Measurements from ENCODE around the gene RAD51AP2.
"Not testable (repeated sequence)": the region's sequence is repeated elsewhere in the genome, so short reads cannot be mapped to it uniquely, and the experiment has no call there.

Gene RAD51AP2

GRCh38 chr2:17518212-17519154, at the start of gene RAD51AP2:
TSS of gene RAD51AP2 (minus strand) at chr2:17518440. CDS start at chr2:17518415, 25 bp downstream.
- no peak for DNase-seq (ENCODE audit: low read depth, low spot score)
- H3K27ac ChIP-seq: no peak within 1 kb of the TSS

GRCh38 chr2:17565726-17566125, 47.5 kb upstream of the RAD51AP2 start:
- H3K27ac ChIP-seq; DNase-seq (ENCODE audit: low read depth, low spot score): not testable (repeated sequence)

DNA sequence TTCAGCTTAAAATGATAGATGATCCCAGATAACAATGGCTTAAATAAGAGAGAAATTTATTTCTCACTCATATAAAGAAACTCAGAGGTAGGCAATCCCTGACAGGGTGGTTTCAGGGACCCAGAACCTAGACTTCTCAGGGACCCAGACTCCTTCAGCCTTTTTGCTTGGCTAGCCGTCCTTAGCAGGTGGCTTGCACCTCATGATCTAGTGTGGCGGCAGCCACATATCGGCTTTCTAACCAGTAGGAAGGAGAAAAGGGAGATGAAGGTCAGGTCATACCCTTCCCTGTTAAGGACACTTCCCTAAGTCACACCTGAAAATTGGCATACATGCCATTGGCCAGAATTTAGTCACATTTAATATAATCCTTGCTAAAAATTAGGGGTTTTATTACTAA, 40.6 kb upstream of the RAD51AP2 start:
- H3K27ac ChIP-seq: no peak overlapping the region
- no peak for DNase-seq (ENCODE audit: low read depth, low spot score)

DNA sequence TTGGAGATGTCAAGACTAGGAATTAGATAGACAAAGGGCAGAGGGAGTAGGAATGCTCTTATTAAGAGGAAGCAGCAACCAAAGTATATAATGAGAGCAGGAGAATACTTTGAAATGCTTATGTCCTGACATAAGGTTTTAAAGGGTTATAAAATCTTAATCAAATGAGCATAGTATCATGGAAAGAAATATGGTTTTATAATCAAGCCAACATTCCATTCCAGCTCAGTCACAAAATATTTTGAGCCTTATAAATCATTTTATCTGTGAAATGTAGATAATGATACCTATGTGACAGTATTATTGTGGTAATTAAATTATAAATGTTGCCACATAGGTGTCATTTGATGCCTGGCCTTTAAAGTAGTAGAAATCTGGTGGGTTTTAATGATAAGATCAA, 39.8 kb upstream of the RAD51AP2 start:
- DNase-seq (ENCODE audit: low read depth, low spot score): no peak
- H3K27ac ChIP-seq: peak overlapping the region; percentile 10

DNA sequence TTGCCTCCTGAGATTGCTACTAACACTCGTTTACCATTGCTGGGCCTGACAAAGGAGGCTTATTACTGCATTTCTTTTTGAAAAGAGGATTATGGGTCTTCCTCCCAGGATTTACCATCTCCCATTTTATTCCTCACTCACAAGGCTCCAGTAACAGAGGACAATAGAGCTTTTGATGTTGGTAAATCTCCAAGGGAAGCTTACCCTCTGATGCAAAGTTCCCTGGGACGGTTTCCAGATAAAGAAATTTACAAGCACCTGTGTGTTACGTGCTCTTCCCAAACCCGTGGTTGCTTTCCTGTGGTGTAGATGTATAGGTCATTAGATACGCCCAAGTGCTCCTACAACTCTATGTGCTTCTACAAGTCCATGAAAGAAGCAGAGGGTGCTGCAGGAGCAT, 39.4 kb upstream of the RAD51AP2 start:
- peak overlapping the region; percentile 10 for H3K27ac ChIP-seq
- DNase-seq (ENCODE audit: low read depth, low spot score): no peak

DNA sequence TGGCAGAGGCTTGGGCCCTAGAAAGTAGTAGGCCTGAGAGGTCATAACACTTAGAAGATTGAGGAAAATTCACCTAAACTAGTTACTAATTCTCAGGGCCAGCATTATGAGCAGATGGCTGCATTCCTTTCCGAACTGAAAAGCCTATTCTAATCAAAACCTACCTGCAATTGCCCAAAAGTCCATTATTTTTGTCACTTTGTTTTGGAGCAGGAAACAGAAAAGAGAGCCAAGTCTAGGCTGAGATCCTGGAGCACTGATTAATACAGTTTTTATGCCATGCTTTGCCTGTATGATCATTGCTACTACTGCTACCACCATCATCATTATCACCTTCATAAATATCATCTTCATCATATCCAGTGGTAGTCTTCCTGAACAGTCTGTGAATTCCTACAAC, 36.9 kb upstream of the RAD51AP2 start:
- no peak overlapping the region for H3K27ac ChIP-seq
- no peak for DNase-seq (ENCODE audit: low read depth, low spot score)

DNA sequence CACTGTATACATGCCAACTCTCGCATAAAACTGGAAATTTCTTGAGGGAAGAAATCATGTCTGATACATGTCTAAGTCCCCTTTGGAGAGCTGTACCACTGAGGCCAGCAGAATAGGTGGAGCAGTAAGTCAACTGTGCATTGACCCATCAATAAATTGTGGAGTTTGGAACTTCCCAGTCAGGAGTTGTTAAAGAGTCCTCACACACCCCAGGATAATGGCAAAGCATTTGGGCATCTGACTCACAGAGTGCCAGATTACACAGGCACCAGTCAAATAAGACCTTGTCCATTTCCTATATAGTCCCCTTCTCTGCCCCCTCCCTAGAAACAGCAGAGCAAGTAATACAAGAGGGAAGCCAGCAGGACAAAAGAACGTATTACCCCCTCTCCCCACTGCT, 32.7 kb upstream of the RAD51AP2 start:
- H3K27ac ChIP-seq: no peak overlapping the region
- no peak for DNase-seq (ENCODE audit: low read depth, low spot score)

- H3K27ac ChIP-seq: no peak overlapping the region
Observed at GRCh38 chr2:17547737-17548136, 29.5 kb upstream of the RAD51AP2 start.

DNA sequence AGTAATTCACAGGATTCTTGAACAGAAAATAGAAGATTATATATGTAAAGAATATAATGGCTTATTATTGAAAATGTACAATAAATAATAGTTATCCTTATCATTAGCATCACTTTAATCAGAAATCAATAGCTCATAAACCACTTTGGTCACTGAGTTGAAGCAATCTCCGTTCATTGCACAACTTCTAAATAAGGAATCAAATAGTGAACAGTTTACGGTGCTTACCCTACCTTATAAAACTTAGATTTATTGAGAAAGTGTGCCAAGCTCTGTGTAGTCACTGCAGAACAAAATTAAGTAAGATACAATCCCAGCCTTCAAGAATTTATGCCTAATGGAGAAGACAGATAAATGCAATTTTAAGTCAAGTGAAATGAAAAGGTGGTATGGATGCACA, 29.0 kb upstream of the RAD51AP2 start:
- no peak for DNase-seq (ENCODE audit: low read depth, low spot score)
- H3K27ac ChIP-seq: no peak overlapping the region

More at GRCh38 chr2:17547737-17548136, 29.5 kb upstream of the RAD51AP2 start:
- no peak for DNase-seq (ENCODE audit: low read depth, low spot score)

- no peak for DNase-seq (ENCODE audit: low read depth, low spot score)
- no peak overlapping the region for H3K27ac ChIP-seq
Observed at GRCh38 chr2:17545680-17546613, 27.7 kb upstream of the RAD51AP2 start.

DNA sequence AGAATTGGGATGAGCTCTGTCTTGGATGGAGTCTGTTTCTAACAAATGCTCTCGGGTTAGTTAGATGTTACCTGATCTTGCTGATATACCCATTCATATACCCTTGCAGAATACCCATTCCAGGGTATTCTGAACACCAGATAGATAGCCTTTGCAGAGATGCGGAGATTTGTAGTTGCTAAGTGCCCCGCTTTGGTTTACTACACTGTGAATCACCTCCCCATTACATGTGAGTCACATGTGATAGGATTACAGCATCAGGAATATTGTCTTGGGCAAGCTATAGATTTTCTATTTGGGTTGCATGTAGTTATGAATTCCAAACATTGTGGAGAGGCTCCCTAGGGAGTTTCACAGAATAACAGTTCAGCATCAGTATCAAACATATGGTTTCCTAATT, 26.0 kb upstream of the RAD51AP2 start:
- H3K27ac ChIP-seq: no peak overlapping the region
- peak; percentile 45 for DNase-seq (ENCODE audit: low read depth, low spot score)

DNA sequence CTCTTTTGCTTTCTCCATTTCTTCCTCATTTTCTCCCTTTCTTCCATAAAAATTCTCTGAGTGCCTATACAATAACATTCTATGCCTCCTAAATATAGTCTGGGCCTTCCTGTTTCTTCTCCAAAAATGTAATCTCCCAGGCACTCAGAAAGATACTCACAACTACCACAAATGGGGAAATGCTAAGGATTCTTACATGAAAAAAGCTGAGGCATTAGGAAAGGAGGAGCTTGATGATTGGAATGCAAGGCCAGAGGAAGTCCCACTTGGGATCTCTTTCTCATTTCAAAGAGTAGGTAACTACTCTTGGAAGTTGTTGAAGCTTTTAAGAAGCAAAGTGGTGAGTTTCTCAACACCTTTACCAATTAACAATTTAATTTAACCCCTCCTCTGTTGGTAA, 25.6 kb upstream of the RAD51AP2 start:
- no peak for DNase-seq (ENCODE audit: low read depth, low spot score)
- H3K27ac ChIP-seq: no peak overlapping the region

DNA sequence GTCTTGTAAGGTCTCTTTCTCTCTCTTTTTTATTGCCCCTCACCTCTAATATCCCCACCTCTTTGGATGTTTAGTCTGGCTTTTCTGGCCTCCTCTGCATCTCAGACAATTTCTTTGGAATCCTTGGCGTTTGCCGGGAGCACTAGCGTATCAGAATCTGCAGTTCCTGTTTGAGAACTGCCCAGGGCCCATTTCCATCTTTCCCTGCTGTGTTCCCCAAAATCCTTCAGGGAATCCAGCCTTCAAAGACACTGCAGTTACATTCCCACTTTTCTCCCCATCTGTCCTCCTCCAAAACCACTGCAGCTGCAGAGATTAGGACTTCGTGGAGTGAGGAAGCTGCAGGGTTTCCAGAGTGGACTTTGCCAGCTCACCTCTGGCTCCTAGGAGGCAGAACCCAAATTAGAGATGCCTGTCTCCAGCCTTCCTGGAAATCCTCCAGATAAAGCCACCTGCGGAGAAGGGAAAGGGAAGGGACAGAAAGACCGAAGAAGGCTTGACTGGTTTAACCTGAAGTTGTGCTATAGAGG, 25.0 kb upstream of the RAD51AP2 start:
- DNase-seq (ENCODE audit: low read depth, low spot score): no peak
- H3K27ac ChIP-seq: no peak overlapping the region

DNA sequence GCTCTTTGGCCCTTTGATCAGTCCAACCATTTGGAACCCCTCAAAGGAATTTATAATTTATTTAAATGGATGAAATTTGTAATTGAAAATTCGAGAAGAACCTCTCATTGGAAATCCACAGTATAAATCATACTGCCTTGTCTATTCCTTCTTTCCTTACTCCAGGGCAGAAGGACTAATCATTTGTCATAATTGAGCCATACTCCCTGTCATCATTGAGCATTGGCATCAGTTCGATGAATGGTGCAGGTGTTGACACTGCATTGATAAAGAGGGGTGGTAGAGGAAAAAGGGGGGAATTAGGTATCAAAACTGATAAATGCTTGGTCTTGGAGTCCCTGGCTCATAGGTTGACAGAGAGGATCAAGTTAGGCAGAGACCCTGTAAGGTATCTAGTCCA, 24.2 kb upstream of the RAD51AP2 start:
- no peak for DNase-seq (ENCODE audit: low read depth, low spot score)
- H3K27ac ChIP-seq: no peak overlapping the region

GRCh38 chr2:17541531-17541950, 23.3 kb upstream of the RAD51AP2 start:
- H3K27ac ChIP-seq: no peak overlapping the region
- DNase-seq (ENCODE audit: low read depth, low spot score): no peak

DNA sequence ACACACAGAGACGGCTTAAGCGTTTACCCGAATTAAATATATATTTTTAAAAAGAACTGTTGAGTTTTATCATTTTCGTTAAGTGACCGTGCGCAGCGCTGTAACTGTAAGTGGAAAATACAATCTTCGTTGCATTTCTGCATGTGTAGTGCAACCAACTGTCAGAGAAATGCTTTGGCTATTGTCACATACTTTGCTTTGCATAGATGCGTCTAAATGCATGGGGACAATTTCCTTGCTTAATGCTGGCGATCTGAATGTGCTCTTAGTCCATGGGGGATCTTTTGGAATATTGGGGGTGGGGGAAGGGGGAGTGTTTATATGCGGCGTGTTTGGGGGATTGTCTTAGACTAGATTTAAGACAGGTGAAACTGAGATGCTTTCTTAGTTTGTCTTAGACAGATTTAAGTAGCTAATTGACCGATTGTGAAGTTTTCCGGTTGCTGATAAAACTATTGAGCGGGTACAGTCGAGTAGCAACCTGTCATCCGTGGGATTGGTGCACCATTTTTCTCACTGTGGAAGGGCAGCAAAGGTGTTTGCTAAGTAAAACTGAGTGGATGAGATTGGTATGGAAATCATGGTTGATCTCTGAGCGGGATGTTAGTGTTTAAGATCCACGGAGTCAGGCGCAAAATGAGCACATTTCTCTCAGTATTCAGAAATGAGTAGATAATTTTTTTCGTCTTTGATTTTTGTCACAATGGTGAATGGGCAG, 22.7 kb upstream of the RAD51AP2 start:
- no peak for DNase-seq (ENCODE audit: low read depth, low spot score)
- peak overlapping the region; percentile 85 for H3K27ac ChIP-seq

DNA sequence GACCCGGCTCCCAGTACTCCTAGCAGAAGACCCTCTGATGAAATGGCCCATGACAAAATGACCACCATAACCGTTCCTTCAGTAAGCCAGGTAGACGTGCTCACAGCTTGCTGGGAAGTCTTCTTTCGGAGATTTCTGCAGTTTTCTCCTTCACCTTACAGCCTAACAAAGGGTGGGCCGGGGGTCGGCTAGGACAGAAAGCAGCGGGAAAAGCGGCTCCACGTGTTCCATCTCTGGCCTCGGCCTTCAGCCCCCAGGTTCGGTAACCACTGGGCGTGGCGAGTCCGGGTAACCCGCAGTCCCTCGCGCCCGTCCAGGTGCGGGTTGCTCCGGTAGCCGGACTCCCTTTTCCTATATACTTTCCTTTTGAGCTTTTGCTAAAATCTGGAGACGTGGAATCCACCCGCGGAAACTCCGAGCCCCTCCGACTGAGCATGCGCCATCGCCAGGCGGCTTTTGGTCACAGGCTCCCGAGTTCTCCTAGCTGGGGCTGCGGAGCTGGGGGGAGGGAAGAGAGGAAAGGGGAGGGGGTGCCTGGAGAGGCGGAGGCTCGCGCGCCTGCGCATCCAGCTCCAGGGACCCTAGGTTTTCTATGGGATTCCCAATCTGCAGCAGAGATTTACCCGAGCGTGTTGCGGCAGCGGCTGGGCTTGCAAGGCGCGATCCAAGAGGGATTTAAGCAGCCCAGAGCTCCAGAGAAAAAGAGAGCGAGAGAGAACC, 22.0 kb upstream of the RAD51AP2 start, which contains the start of gene VSNL1:
Gene VSNL1 (plus strand): TSS at position 604 of the 720 bp plus-strand sequence. CDS start 51,379 bp downstream, outside the sequence.
- H3K27ac ChIP-seq: peak within 1 kb of the TSS; percentile 85
- peak; percentile 75 for DNase-seq (ENCODE audit: low read depth, low spot score)

DNA sequence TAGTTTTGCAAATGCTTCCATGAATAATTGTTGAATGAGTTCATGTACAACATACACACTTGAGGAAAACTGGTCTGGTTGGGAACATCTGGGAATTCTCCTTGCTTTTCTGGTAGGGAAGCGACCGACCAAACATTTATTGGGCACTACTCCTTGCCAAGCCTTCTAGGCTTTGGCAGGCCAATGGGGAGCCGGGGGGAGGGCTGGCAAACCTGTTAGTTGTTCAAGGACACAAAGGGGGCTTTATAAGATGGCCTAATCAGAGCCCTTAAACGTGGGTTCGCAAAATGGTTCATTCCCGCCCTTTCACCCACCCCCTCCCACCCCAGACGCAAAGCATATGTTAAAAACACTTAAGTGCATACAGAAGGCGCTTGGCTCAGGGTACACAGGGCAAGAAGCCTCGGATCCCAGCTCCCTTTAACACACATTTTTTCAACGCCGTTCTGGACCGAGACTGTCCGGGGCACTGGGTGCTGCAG, 21.4 kb upstream of the RAD51AP2 start:
- peak overlapping the region; percentile 85 for H3K27ac ChIP-seq
- DNase-seq (ENCODE audit: low read depth, low spot score): no peak
